ELF-1 (cell line): ENCODE data around the gene TUBB8B.
"Not testable (repeated sequence)": the region's sequence is repeated elsewhere in the genome, so short reads cannot be mapped to it uniquely, and the experiment has no call there.

ENCODE experiments used
- DNase-seq: peaks from one replicate; pipeline ENCODE4 v3.0.0-alpha.2; 2016; ENCODE audit warnings: low read depth, low spot score

The TUBB8B gene

GRCh38 chr18:12773-13172 is 36.6 kb downstream of the TUBB8B start:
- not testable (repeated sequence) for DNase-seq

- DNase-seq, result not testable (repeated sequence)
These were observed 37.8 kb downstream of the TUBB8B start for GRCh38 chr18:11383-12274.

GRCh38 chr18:10624-11184 is 38.7 kb downstream of the TUBB8B start:
- DNase-seq, result not testable (repeated sequence)

GRCh38 chr18:9937-10336 is 39.5 kb downstream of the TUBB8B start:
- DNase-seq, result not testable (repeated sequence)
